ENCODE measurements around the gene COX14. TPM values are rescaled to one million over a fixed set of nuclear protein-coding genes. Genes with fewer than 3 reads are reported as not detected.

Gene COX14
- total and polyA plus RNA-seq, 8 donors = 16.8 to 62.0 (median 25.0) TPM

DNA sequence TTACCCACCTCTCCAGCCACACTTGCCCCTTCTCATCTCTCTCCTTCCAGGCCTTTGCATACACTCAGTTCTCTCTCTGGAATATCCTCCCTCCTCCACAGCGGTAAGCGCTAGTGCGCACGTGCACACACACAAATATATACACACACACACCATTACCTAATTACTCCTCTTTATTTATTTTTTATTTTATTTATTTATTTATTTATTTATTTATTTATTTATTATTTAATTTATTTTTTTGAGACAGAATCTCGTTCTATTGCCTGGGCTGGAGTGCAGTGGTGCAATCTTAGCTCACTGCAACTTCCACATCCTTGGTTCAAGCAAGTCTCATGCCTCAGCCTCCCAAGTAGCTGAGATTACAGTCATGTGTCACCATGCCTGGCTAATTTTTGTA lies 43.0 kb upstream of the COX14 start:
- H3K36me3 ChIP-seq = no peaks in the 10 kb centered on the region
- intact Hi-C loops (cut with DNase I) = loop anchor here in 1 of 3 donors (10.0 kb wide), 1 partner anchor 204 kb away; no protein-coding TSS in a partner anchor
- FAIRE-seq = no peak

GRCh38 chr12:50069539-50069938 lies 42.5 kb upstream of the COX14 start:
- DNase-seq (no peak), ATAC-seq (no peak), FAIRE-seq (no peak)
- no peak for TF ChIP-seq CTCF (IDR thresholded peaks at IDR 0.05)
- no peaks in the 10 kb centered on the region for H3K4me1 ChIP-seq
- H3K27me3 ChIP-seq = no peaks in the 10 kb centered on the region
- no peaks in the 10 kb centered on the region for H3K36me3 ChIP-seq
- intact Hi-C loops (cut with DNase I) = loop anchor here in 1 of 3 donors (10.0 kb wide), 1 partner anchor 205 kb away; no protein-coding TSS in a partner anchor
- H3K27ac ChIP-seq = no peak overlapping the region
- no peak overlapping the region for H3K4me3 ChIP-seq
- no peaks in the 10 kb centered on the region for H3K9me3 ChIP-seq
- WGBS, 2 donors = 97 to 99% methylated on average over 3 of the region's 3 CpGs

More for the DNA sequence above, 43.0 kb upstream of the COX14 start:
- Histone ChIP-seq H3K4me1 (no peaks in the 10 kb centered on the region), H3K4me3 (no peak overlapping the region), H3K9me3 (no peaks in the 10 kb centered on the region), H3K27ac (no peak overlapping the region), H3K27me3 (no peaks in the 10 kb centered on the region)
- ATAC-seq (no peak), DNase-seq (no peak)
- TF ChIP-seq CTCF (IDR thresholded peaks at IDR 0.05) = no peak
- 87 to 88% methylated on average over 5 of the region's 5 CpGs for WGBS, 2 donors

DNA sequence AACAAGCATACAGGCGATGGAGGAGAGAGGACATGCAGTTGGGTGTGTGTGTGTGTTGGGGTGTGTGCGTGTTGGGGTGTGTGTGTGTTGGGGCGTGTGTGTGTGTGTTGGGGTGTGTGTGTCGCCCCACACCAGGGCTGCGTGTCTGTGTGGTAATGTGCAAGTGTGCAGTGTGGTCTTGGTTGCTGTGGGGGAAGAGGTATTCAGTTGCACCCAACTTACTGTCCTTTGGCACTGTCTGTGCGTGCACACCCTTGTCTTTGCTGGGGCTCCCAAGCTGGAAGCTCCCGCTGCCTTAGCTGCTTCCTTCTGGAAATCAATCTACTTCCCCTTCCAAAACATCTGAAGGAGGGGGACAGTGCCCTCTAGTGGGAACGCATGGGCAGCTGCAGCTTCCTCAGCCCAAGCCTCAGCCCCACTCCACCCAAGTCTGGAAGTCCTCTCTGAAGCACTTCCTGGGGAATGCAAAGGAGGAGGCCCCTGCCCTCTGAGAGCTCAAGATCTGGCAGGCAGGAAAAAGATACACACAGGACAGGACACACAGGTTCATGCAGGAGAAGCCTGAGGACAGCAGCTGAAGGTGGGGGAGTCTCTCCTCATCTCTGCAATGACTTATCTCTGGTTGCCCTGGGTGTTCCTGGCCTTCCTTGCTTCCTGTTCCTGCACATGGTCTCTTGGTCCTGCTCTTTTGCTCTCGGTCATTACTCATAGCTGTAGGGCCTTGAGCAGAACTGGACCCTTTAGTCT lies 41.5 kb upstream of the COX14 start:
- FAIRE-seq (no peak), DNase-seq (peak; percentile 65 to 84 (median 81)), ATAC-seq (peak; percentile 72 to 88 (median 86))
- Histone ChIP-seq H3K27ac (no peak overlapping the region), H3K4me1 (no peaks in the 10 kb centered on the region), H3K27me3 (no peaks in the 10 kb centered on the region), H3K36me3 (no peaks in the 10 kb centered on the region), H3K9me3 (no peaks in the 10 kb centered on the region), H3K4me3 (no peak overlapping the region)
- TF ChIP-seq CTCF (IDR thresholded peaks at IDR 0.05) = peak; percentile 88 to 93 (median 89)
- 26 to 32% methylated on average over 9 of the region's 9 CpGs for WGBS, 2 donors
- intact Hi-C loops (cut with DNase I) = loop anchor here in 2 of 3 donors (5.0 to 10.0 kb wide), 4 partner anchors 103 to 244 kb away; no protein-coding TSS in a partner anchor

GRCh38 chr12:50072198-50072907 lies 39.7 kb upstream of the COX14 start:
- no peak for TF ChIP-seq CTCF (IDR thresholded peaks at IDR 0.05)
- Histone ChIP-seq H3K4me3 (no peak overlapping the region), H3K36me3 (no peaks in the 10 kb centered on the region), H3K27me3 (no peaks in the 10 kb centered on the region), H3K4me1 (no peaks in the 10 kb centered on the region), H3K9me3 (no peaks in the 10 kb centered on the region), H3K27ac (no peak overlapping the region)
- intact Hi-C loops (cut with DNase I) = loop anchor here in 2 of 3 donors (5.0 to 10.0 kb wide), 4 partner anchors 102 to 242 kb away; no protein-coding TSS in a partner anchor
- ATAC-seq (no peak), FAIRE-seq (no peak), DNase-seq (no peak)
- WGBS, 2 donors = 58 to 74% methylated on average over 9 to 10 of the region's 10 CpGs
